Stimulated activated effector memory CD8-positive, alpha-beta T cell treated with anti-CD3 and anti-CD28 coated beads, Interleukin-12 subunit alpha, Interleukin-12 subunit beta, amount 100 ng/mL, for 72 hours (primary cell): ENCODE measurements around the gene TJP3.

Source experiments
- ATAC-seq: fragments of 150-1000 bp; cut with Tn5 transposase; 2 replicates; pipeline ENCODE4 v1.10.0; 2021
- DNase-seq, 2 donors: peaks; one replicate each; pipeline ENCODE4 v3.0.0; 2021 to 2022; ENCODE audit warnings: low spot score in 2 of 2
- H3K27ac Mint-ChIP-seq: one replicate; pipeline ENCODE4 v1.8.0; 2022; ENCODE audit warnings: mild to moderate bottlenecking, mixed read lengths
- H3K36me3 Mint-ChIP-seq: one replicate; pipeline ENCODE4 v1.8.0; 2022; ENCODE audit warnings: mild to moderate bottlenecking, mixed read lengths
- H3K4me1 Mint-ChIP-seq: one replicate; pipeline ENCODE4 v1.8.0; 2022; ENCODE audit warnings: mixed read lengths
- H3K4me3 Mint-ChIP-seq: one replicate; pipeline ENCODE4 v1.8.0; 2022; ENCODE audit warnings: mild to moderate bottlenecking, mixed read lengths
- H3K9me3 Mint-ChIP-seq: one replicate; pipeline ENCODE4 v1.8.0; 2022; ENCODE audit warnings: mixed read lengths

TJP3 gene

GRCh38 chr19:3695124-3695733 lies 13.0 kb upstream of the TJP3 start:
- Mint-ChIP-seq H3K9me3 (no peaks in the 10 kb centered on the region), H3K4me3 (no peak overlapping the region), H3K36me3 (peaks cover 61% of the 10 kb centered on the region), H3K4me1 (peaks cover 72% of the 10 kb centered on the region), H3K27ac (no peak overlapping the region)
- ATAC-seq (no peak), DNase-seq (no peak)

- peak overlapping the region; percentile 52 for H3K27ac Mint-ChIP-seq
- H3K4me1 Mint-ChIP-seq, result peaks cover 70% of the 10 kb centered on the region
- DNase-seq (no peak), ATAC-seq (no peak)
- H3K36me3 Mint-ChIP-seq, result peaks cover 52% of the 10 kb centered on the region
- H3K4me3 Mint-ChIP-seq, result peak overlapping the region; percentile 94
- H3K9me3 Mint-ChIP-seq, result no peaks in the 10 kb centered on the region
Measured at GRCh38 chr19:3695986-3696659, 12.1 kb upstream of the TJP3 start.

DNA sequence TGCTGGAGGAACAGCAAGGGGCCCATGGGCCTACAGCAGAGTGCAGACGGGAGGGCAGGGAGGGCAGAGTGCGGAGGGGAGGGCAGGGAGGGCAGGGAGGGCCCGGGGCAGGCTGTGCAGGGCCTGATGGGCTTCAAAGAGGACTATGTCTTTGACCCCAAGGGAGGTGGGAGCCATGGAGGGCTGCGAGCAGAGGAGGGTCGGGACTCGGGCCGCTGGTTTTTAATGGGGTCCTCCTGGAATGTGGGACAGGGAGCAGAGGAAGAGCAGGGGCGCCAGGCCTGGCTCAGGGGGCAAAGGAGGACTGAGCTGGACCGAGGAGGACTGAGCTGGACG lies 11.6 kb upstream of the TJP3 start:
- H3K4me3 Mint-ChIP-seq, result peak overlapping the region; percentile 94
- DNase-seq (no peak), ATAC-seq (no peak)
- peaks cover 47% of the 10 kb centered on the region for H3K36me3 Mint-ChIP-seq
- H3K9me3 Mint-ChIP-seq, result no peaks in the 10 kb centered on the region
- H3K27ac Mint-ChIP-seq, result peak overlapping the region; percentile 52
- H3K4me1 Mint-ChIP-seq, result peaks cover 65% of the 10 kb centered on the region

DNA sequence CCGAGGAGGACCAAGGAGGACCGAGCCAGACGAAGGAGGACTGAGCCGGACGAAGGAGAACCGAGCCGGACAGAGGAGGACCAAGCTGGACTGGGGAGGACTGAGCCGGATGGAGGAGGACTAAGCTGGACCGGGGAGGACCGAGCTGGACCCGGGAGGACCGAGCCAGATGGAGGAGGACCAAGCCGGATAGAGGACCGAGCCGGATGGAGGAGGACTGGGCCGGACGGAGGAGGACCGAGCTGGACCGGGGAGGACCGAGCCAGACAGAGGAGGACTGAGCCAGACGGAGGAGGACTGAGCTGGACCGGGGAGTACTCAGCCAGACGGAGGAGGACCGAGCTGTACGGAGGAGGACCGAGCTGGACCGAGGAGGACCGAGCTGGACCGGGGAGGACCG lies 11.1 kb upstream of the TJP3 start:
- peak overlapping the region; percentile 52 for H3K27ac Mint-ChIP-seq
- H3K36me3 Mint-ChIP-seq, result peaks cover 45% of the 10 kb centered on the region
- ATAC-seq, result no peak
- peaks cover 60% of the 10 kb centered on the region for H3K4me1 Mint-ChIP-seq
- DNase-seq, result no peak
- peak overlapping the region; percentile 94 for H3K4me3 Mint-ChIP-seq
- H3K9me3 Mint-ChIP-seq, result no peaks in the 10 kb centered on the region

DNA sequence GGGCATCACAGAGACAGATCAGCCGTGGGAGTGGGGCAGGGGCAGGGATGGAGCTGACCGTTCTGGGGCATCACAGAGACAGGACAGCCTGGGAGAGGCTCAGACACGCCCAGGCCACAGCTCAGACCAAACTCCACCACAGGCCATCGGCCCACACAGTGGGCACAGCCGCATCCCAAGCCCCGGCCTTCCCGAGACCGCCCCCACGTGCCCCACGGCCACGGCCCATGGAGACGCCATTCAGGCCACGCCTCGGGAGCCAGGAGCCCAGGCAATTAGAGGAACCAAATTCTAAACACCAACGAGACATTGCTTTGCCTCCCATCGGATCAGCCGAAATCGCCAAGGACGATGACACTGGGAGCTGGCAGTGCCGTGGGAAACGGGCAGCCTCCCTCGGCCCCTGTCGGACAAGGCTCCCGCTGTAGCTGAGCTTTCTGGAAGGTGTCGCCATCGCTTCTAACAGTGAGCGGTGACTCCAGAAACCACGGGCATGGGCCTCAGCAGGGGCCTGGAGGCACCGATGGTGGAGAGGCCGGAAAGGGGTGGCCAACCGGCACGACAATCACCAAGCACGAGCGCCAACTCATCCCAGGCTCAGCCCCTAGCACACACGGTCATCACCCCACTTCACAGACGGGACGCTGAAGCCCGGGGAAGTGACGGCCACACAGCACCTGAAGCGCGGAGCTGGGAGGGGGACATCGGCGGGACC lies 10.4 kb upstream of the TJP3 start:
- Mint-ChIP-seq H3K9me3 (no peaks in the 10 kb centered on the region), H3K4me1 (peaks cover 53% of the 10 kb centered on the region), H3K4me3 (peak overlapping the region; percentile 94), H3K27ac (peak overlapping the region; percentile 87), H3K36me3 (peaks cover 41% of the 10 kb centered on the region)
- no peak for ATAC-seq
- no peak for DNase-seq

DNA sequence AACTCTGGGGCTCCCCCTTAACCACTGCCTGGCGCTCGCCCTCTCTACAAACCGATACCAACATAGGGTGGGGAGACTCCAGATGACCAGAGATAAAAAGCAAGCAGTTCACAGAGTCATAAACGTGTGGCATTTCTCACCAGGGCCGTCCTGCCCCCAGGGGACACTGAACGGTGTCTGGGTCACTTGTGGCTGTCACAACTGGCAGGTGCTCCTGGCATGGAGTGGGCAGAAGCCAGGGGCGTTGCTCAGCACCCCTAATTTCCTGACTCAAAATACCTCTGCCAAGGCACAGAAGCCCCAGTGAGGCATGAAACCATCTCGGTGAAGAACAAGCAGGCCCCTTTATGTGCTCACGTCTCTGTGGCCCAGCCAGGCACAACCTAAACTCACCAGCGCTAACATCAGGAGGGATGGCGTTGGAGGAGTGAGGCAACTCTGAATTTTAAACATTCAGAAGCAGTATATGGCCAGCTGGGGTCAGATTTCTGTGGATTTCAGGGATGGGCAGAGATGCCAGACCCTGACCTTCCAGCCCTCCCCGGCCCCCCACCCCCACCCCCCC lies 9.7 kb upstream of the TJP3 start:
- Mint-ChIP-seq H3K4me3 (peak overlapping the region; percentile 94), H3K27ac (peak overlapping the region; percentile 87), H3K36me3 (peaks cover 38% of the 10 kb centered on the region), H3K9me3 (no peaks in the 10 kb centered on the region), H3K4me1 (peaks cover 49% of the 10 kb centered on the region)
- ATAC-seq (no peak), DNase-seq (no peak)

DNA sequence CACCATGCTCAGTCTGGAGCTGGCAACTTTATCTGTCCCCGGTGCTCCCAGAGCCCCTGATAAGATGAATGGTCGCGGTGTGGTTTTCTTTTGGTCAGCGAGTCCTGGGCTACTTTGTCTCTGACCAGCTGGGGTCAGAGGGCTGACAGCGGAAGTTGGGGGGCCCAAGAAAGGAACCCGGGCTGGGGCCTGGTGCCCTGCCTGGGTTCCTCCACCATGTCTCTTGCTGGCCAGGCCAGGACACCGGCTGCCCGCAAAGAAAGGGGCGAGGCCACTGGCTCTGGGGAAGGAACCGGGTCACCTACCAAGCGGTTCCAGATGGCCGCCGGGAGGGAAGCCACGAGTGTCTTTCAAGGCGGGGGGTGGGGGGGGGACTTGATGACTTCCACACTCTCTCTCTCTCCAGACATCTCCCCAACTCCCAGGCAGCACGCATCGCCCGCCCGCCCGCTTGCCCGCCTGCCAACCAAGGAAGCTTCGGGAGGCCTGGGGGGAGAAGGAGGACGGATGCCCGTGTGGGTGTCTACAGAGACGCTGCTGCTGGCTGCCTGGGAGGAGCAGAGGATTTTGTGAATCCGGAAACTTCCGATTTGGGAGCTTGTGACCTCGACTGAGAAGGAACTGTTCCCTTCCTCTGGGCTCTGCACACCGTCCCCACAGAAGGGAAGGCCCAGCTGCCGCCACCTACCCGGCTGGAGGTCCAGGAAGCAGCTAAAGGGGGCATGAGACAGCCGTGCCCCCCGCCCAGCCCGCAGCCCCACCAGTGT lies 9.0 kb upstream of the TJP3 start:
- Mint-ChIP-seq H3K4me1 (peaks cover 49% of the 10 kb centered on the region), H3K36me3 (peaks cover 38% of the 10 kb centered on the region), H3K4me3 (peak overlapping the region; percentile 94), H3K27ac (peak overlapping the region; percentile 87), H3K9me3 (no peaks in the 10 kb centered on the region)
- ATAC-seq (no peak), DNase-seq (no peak)

DNA sequence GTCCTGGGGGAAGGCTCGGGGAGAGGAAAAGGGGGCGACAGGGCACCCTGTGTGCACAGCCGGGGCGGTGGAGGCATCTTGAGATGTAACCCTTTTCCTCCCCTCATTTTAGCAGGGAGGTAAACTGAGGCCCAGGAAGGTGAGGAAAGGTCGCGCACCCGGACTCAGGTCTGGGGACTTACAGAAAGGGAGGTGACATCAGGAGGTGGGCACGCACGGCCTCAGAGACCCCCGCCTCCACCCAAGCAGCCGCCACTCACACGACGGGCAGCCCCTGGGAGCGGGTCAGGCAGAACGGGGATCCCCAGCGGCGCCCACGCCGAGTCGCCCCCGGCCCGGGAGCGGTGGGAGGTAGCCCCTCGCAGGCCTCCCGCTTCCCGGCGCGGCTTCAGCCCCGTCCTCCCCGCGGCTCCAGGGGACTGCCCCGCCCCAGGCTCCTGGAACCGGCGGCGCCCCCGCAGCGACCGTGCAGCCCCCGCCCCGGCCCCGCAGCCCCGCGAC lies 8.4 kb upstream of the TJP3 start:
- peaks cover 44% of the 10 kb centered on the region for H3K4me1 Mint-ChIP-seq
- no peaks in the 10 kb centered on the region for H3K9me3 Mint-ChIP-seq
- peak in 1 of 2 donors; percentile 32 for DNase-seq
- H3K36me3 Mint-ChIP-seq, result peaks cover 32% of the 10 kb centered on the region
- peak; percentile 35 for ATAC-seq
- H3K27ac Mint-ChIP-seq, result peak overlapping the region; percentile 87
- peak overlapping the region; percentile 94 for H3K4me3 Mint-ChIP-seq

- peak; percentile 92 for ATAC-seq
- peak; percentile 96 to 97 for DNase-seq
- Mint-ChIP-seq H3K4me1 (peaks cover 43% of the 10 kb centered on the region), H3K9me3 (no peaks in the 10 kb centered on the region), H3K27ac (peak within 1 kb of the TSS; percentile 87), H3K36me3 (peaks cover 28% of the 10 kb centered on the region), H3K4me3 (peak within 1 kb of the TSS; percentile 94)
Measured at GRCh38 chr19:3700242-3701032, 7.7 kb upstream of the TJP3 start, which contains the start of gene PIP5K1C. PIP5K1C (minus strand) TSS chr19:3700468; CDS start chr19:3700390, 78 bp downstream.

DNA sequence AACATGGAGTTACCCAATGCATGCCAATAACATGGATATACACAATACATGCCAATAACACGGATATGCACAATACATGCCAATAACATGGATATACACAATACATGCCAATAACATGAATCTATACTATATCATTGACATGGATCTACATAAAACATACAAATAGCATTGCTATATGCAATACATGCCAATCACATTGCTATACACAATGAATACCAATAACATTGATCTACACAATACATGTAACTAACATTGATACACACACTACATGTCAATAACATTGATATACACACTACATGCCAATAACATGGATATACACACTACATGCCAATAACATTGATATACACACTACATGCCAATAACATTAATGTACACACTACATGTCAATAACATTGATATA lies 7.0 kb upstream of the TJP3 start:
- Mint-ChIP-seq H3K27ac (no peak overlapping the region), H3K4me3 (peak overlapping the region; percentile 94), H3K9me3 (no peaks in the 10 kb centered on the region), H3K4me1 (peaks cover 38% of the 10 kb centered on the region), H3K36me3 (peaks cover 20% of the 10 kb centered on the region)
- no peak for DNase-seq
- ATAC-seq, result no peak

DNA sequence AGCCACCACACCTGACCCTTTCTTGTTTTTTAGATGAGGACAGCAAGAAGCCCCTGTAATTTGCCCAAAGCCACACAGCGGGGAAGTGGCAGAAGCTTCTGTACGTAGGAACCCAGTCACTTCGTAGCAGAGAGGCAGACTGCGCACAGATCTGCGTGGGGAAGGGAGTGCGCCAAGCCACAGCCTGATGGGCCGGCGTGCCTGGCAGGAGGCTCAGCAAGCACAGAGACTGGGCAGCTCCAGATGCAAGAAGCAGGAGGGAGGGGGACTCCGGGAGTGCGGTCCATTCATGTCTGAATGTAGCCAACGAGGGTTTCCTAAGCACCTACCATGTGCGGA lies 347 bp upstream of the TJP3 start:
- H3K4me3 Mint-ChIP-seq, result no peak overlapping the region
- no peak for ATAC-seq
- no peak for DNase-seq
- no peaks in the 10 kb centered on the region for H3K36me3 Mint-ChIP-seq
- no peak overlapping the region for H3K27ac Mint-ChIP-seq
- H3K9me3 Mint-ChIP-seq, result no peaks in the 10 kb centered on the region
- peaks cover under 1% of the 10 kb centered on the region for H3K4me1 Mint-ChIP-seq

- no peak overlapping the region for H3K4me3 Mint-ChIP-seq
- no peaks in the 10 kb centered on the region for H3K36me3 Mint-ChIP-seq
- ATAC-seq, result no peak
- DNase-seq, result no peak
- no peaks in the 10 kb centered on the region for H3K9me3 Mint-ChIP-seq
- peaks cover 7% of the 10 kb centered on the region for H3K4me1 Mint-ChIP-seq
- H3K27ac Mint-ChIP-seq, result no peak overlapping the region
Measured at GRCh38 chr19:3710265-3710812, 2.2 kb downstream of the TJP3 start.

- H3K36me3 Mint-ChIP-seq, result no peaks in the 10 kb centered on the region
- H3K4me3 Mint-ChIP-seq, result no peak overlapping the region
- ATAC-seq (no peak), DNase-seq (no peak)
- H3K27ac Mint-ChIP-seq, result peak overlapping the region; percentile 23
- H3K9me3 Mint-ChIP-seq, result no peaks in the 10 kb centered on the region
- peaks cover 7% of the 10 kb centered on the region for H3K4me1 Mint-ChIP-seq
Measured at GRCh38 chr19:3712663-3713611, 4.8 kb downstream of the TJP3 start.
